Activated B cell treated with CpG ODN at 0.5 μM for 24 hours (primary cell): ENCODE results near the gene ANKZF1. TPM values are rescaled to one million over a fixed set of nuclear protein-coding genes. Genes with fewer than 3 reads are reported as not detected.

Experiments
- ATAC-seq: fragments of 200-7000 bp; cut with Tn5 transposase; one replicate; pipeline ENCODE4 v1.10.0; 2021; ENCODE audit warnings: low read depth, mild to moderate bottlenecking, moderate library complexity
- CTCF ChIA-PET: fragments of 350-600 bp; sonication (Branson Sonifier 250); formaldehyde crosslinking; loops from one replicate; lab custom pipeline; 2021; ENCODE audit warnings: antibody characterized with exemption; lab: Charles Lee
- POLR2A ChIA-PET: fragments of 350-600 bp; sonication (Branson Sonifier 250); formaldehyde crosslinking; loops from one replicate; lab custom pipeline; 2021; ENCODE audit warnings: antibody characterized with exemption; lab: Charles Lee
- DNase-seq: peaks from one replicate; pipeline ENCODE4 v3.0.0; 2022
- H3K27ac Mint-ChIP-seq: one replicate; pipeline ENCODE4 v1.8.0; 2020; ENCODE audit warnings: mixed read lengths
- H3K27me3 Mint-ChIP-seq: one replicate; pipeline ENCODE4 v1.8.0; 2021; ENCODE audit warnings: mixed read lengths
- H3K36me3 Mint-ChIP-seq: one replicate; pipeline ENCODE4 v1.8.0; 2021; ENCODE audit warnings: low read depth, mixed read lengths
- H3K4me1 Mint-ChIP-seq: one replicate; pipeline ENCODE4 v1.8.0; 2021; ENCODE audit warnings: mixed read lengths
- H3K4me3 Mint-ChIP-seq: one replicate; pipeline ENCODE4 v1.8.0; 2020; ENCODE audit warnings: mild to moderate bottlenecking, mixed read lengths
- H3K9me3 Mint-ChIP-seq: one replicate; pipeline ENCODE4 v1.8.0; 2020; ENCODE audit warnings: mixed read lengths
- CTCF ChIP-seq: fragments of 200-600 bp; IDR thresholded peaks from one replicate; pipeline ENCODE4 v1.8.0; 2022; ENCODE audit warnings: antibody characterized with exemption, mild to moderate bottlenecking
- intact Hi-C: fragments of 100-400 bp; cut with micrococcal nuclease; formaldehyde crosslinking; loops from one replicate; pipeline ENCODE4 v1.15.1; 2024
- total RNA-seq: library from RNA; stranded (reverse); gene quantifications from 2 replicates; pipeline ENCODE4 v1.2.3, GENCODE V29; 2022

The ANKZF1 gene
- total RNA-seq, 1 donor from 2014 or later, result 105 TPM

GRCh38 chr2:219279916-219280516 lies 50.4 kb downstream of the ANKZF1 start:
- Mint-ChIP-seq H3K27ac (peak overlapping the region; percentile 95), H3K27me3 (no peaks in the 10 kb centered on the region), H3K4me3 (peak overlapping the region; percentile 89), H3K9me3 (no peaks in the 10 kb centered on the region), H3K4me1 (peaks cover 48% of the 10 kb centered on the region), H3K36me3 (peaks cover 46% of the 10 kb centered on the region)
- ChIA-PET POLR2A (interaction anchor here (0.9 to 8.0 kb wide), 11 partner anchors 16 to 108 kb away, joined by 3 to 260 read pairs (median 30); partner anchors contain the start of genes ABCB6, ANKZF1, ATG9A and CNPPD1), CTCF (interaction anchor here (0.6 to 11.9 kb wide), 6 partner anchors 14 to 108 kb away, joined by 3 to 155 read pairs (median 21); partner anchors contain the start of genes ANKZF1, ATG9A, DNPEP and TUBA4A)
- no peak for TF ChIP-seq CTCF
- DNase-seq (no peak), ATAC-seq (peak; percentile 29)
- intact Hi-C loops, result loop anchor here (1.0 to 5.0 kb wide), 16 partner anchors 14 to 884 kb away; partner anchors contain the start of genes ANKZF1, ATG9A, CHPF and GLB1L

GRCh38 chr2:219280651-219281050 lies 51.0 kb downstream of the ANKZF1 start:
- Mint-ChIP-seq H3K9me3 (no peaks in the 10 kb centered on the region), H3K27ac (peak overlapping the region; percentile 95), H3K4me1 (peaks cover 48% of the 10 kb centered on the region), H3K4me3 (peak overlapping the region; percentile 89), H3K36me3 (peaks cover 52% of the 10 kb centered on the region), H3K27me3 (no peaks in the 10 kb centered on the region)
- DNase-seq (no peak), ATAC-seq (no peak)
- intact Hi-C loops, result no loop called here
- TF ChIP-seq CTCF, result no peak
- ChIA-PET CTCF (interaction anchor here (0.6 to 11.9 kb wide), 4 partner anchors 13 to 88 kb away, joined by 3 to 155 read pairs (median 19); no protein-coding TSS in a partner anchor), POLR2A (interaction anchor here (0.9 to 8.0 kb wide), 6 partner anchors 15 to 105 kb away, joined by 3 to 260 read pairs (median 114); partner anchors contain the start of genes ANKZF1, ATG9A, CNPPD1 and GLB1L)

- Mint-ChIP-seq H3K9me3 (no peaks in the 10 kb centered on the region), H3K27ac (no peak overlapping the region), H3K36me3 (peaks cover 60% of the 10 kb centered on the region), H3K4me3 (no peak overlapping the region), H3K27me3 (no peaks in the 10 kb centered on the region), H3K4me1 (peaks cover 44% of the 10 kb centered on the region)
- ATAC-seq (no peak), DNase-seq (no peak)
- intact Hi-C loops, result no loop called here
- ChIA-PET POLR2A (interaction anchor here (1.1 to 8.0 kb wide), 4 partner anchors 14 to 106 kb away, joined by 4 to 260 read pairs (median 114); partner anchors contain the start of genes CNPPD1, GLB1L, RETREG2 and STK16), CTCF (interaction anchor here (1.2 to 11.9 kb wide), 2 partner anchors 12 to 17 kb away, joined by 3 to 155 read pairs; no protein-coding TSS in a partner anchor)
- TF ChIP-seq CTCF, result no peak
These were observed 52.0 kb downstream of the ANKZF1 start for GRCh38 chr2:219281588-219281987.

GRCh38 chr2:219282375-219282774 lies 52.8 kb downstream of the ANKZF1 start:
- no peak for TF ChIP-seq CTCF

More at GRCh38 chr2:219282375-219282774, 52.8 kb downstream of the ANKZF1 start:
- no peak for DNase-seq
- no peak overlapping the region for H3K4me3 Mint-ChIP-seq
- H3K4me1 Mint-ChIP-seq, result peaks cover 38% of the 10 kb centered on the region
- CTCF ChIA-PET, result interaction anchor here (11.9 kb wide), 1 partner anchor 11 kb away, joined by 155 read pairs; no protein-coding TSS in a partner anchor
- H3K27ac Mint-ChIP-seq, result no peak overlapping the region
- H3K36me3 Mint-ChIP-seq, result peaks cover 62% of the 10 kb centered on the region
- POLR2A ChIA-PET, result interaction anchor here (1.1 to 8.0 kb wide), 3 partner anchors 14 to 38 kb away, joined by 4 to 260 read pairs (median 138); partner anchors contain the start of genes GLB1L, STK16, TUBA4A and TUBA4B
- intact Hi-C loops, result no loop called here
- no peaks in the 10 kb centered on the region for H3K9me3 Mint-ChIP-seq
- no peak for ATAC-seq
- H3K27me3 Mint-ChIP-seq, result no peaks in the 10 kb centered on the region
